Fibroblast of lung (primary cell): ENCODE measurements around the gene TIMM13. TPM values are rescaled to one million over a fixed set of nuclear protein-coding genes. Genes with fewer than 3 reads are reported as not detected.

Source experiments
- DNase-seq, 2 donors: peaks; one replicate each; pipeline versions ENCODE4 v3.0.0 to v3.0.0-alpha.2; 2010; ENCODE audit warnings: low read depth in 2 of 2
- H2AFZ ChIP-seq: 2 replicates; pipeline ENCODE4 v1.5.1; 2012; ENCODE audit warnings: low read length, control low read depth, inconsistent platforms
- H3K27ac ChIP-seq: 2 replicates; pipeline ENCODE4 v1.5.1; 2011; ENCODE audit warnings: low read length, control low read depth; ENCODE audit not compliant: insufficient read depth
- H3K27me3 ChIP-seq: 2 replicates; pipeline ENCODE4 v1.5.1; 2011; ENCODE audit warnings: mild to moderate bottlenecking, low read length; ENCODE audit not compliant: control insufficient read depth, insufficient read depth
- H3K36me3 ChIP-seq: 2 replicates; pipeline ENCODE4 v1.5.1; 2011; ENCODE audit warnings: low read length; ENCODE audit not compliant: control insufficient read depth, insufficient read depth
- H3K4me1 ChIP-seq: 2 replicates; pipeline ENCODE4 v1.5.1; 2011; ENCODE audit warnings: low read length; ENCODE audit not compliant: control insufficient read depth, insufficient read depth; ENCODE audit errors: extremely low read depth
- H3K4me2 ChIP-seq: 2 replicates; pipeline ENCODE4 v1.5.1; 2011; ENCODE audit warnings: low read length, control low read depth; ENCODE audit not compliant: insufficient read depth; ENCODE audit errors: extremely low read depth
- H3K4me3 ChIP-seq, 4 experiments: fragments of 200-600 bp in 1 of 4; sonication (generic) in 1 of 4; replicated peaks in 1 of 4; 2 replicates each; pipeline ENCODE4 v1.5.1; 2011 to 2016; ENCODE audit warnings: low read length in 4 of 4, low read depth in 3 of 4, mild to moderate bottlenecking in 3 of 4, control low read depth in 2 of 4, inconsistent platforms in 1 of 4, mixed read lengths in 1 of 4; ENCODE audit not compliant: insufficient read depth in 1 of 4; ENCODE audit errors: control extremely low read depth in 1 of 4
- H3K79me2 ChIP-seq: 2 replicates; pipeline ENCODE4 v1.5.1; 2012; ENCODE audit warnings: mild to moderate bottlenecking, low read length, inconsistent platforms; ENCODE audit not compliant: control insufficient read depth, insufficient read depth
- H3K9ac ChIP-seq: 2 replicates; pipeline ENCODE4 v1.5.1; 2011; ENCODE audit warnings: mild to moderate bottlenecking, low read length, control low read depth; ENCODE audit not compliant: insufficient read depth
- H3K9me3 ChIP-seq: 2 replicates; pipeline ENCODE4 v1.5.1; 2012; ENCODE audit warnings: low read depth, low read length; ENCODE audit not compliant: control insufficient read depth, insufficient read depth
- H4K20me1 ChIP-seq: 2 replicates; pipeline ENCODE4 v1.5.1; 2011; ENCODE audit warnings: low read length; ENCODE audit not compliant: control insufficient read depth, insufficient read depth; ENCODE audit errors: extremely low read depth
- EZH2 ChIP-seq: IDR thresholded peaks from 2 replicates; pipeline ENCODE4 v1.5.1; 2012; ENCODE audit warnings: low read length, control low read depth, mild to moderate bottlenecking; ENCODE audit errors: missing control alignments
- polyA plus RNA-seq, 2 donors: library from polyadenylated mRNA; depleted of rRNA in 1 of 2; stranded (reverse) in 1 of 2; unstranded in 1 of 2; fragments of >200 nt; gene quantifications; 2 replicates each; pipeline ENCODE4 v1.2.1, GENCODE V29; 2011 to 2012; ENCODE audit warnings: missing spikeins in 1 of 2
- total RNA-seq: library from RNA; depleted of rRNA; stranded (reverse); fragments of >200 nt; gene quantifications from 2 replicates; pipeline ENCODE4 v1.2.1, GENCODE V29; 2014
- TF ChIP-seq, protein P1 (sequence below), 2 donors: IDR thresholded peaks in 1 of 2; conservative IDR thresholded peaks in 1 of 2; 1 replicate in 1 of 2; 2 replicates in 1 of 2; pipeline ENCODE4 v1.5.1; 2011 to 2012; ENCODE audit warnings: low read length in 2 of 2, control low read depth in 1 of 2, inconsistent platforms in 1 of 2, low read depth in 1 of 2, mild to moderate bottlenecking in 1 of 2

The TIMM13 gene
- total and polyA plus RNA-seq, 2 donors (not counting 1 experiment from before 2014, with no cell fraction given), result 14.1 to 27.6 TPM

DNA sequence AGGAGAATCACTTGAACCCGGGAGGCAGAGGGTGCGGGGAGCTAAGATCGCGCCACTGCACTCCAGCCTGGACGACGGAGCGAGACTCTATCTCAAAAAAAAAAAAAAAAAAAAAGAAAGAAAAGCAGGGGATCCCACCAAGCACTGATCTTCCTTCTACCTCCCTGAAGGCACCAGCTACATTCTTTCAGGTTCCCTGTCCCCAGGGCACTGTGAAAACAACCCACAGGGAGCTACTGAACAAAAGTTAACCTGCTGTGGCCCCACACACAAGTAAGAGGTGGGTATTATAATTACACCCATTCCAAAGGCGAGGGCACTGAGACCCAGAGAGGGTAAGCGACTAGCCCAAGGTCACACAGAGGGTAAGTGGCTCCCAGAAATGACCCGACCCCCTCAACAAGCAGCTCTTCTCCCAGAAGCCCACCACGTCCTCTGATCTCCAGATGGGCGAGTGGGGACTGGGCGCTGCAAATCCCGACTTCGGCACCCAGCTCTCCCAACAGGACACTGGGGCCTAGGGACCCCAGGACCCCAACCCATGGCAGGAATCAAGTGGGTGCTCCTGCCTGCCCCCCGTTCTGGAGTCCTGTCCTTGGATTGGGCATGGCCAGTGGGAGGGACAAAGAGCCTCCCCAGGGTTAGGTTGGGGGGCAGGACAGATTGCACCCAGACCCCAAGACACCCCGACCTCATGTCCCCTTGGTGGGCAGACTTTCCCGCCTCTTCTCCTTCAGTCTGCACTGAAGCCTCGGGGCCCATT lies 27.0 kb upstream of the TIMM13 start:
- Histone ChIP-seq H3K4me2 (no peak overlapping the region), H4K20me1 (no peaks in the 10 kb centered on the region), H2AFZ (no peak overlapping the region), H3K36me3 (no peaks in the 10 kb centered on the region), H3K27ac (no peak overlapping the region), H3K9ac (no peak overlapping the region), H3K27me3 (no peaks in the 10 kb centered on the region), H3K9me3 (no peaks in the 10 kb centered on the region), H3K79me2 (peaks cover 68% of the 10 kb centered on the region), H3K4me3 (peak overlapping the region in 1 of 4 experiments; percentile 87), H3K4me1 (peaks cover 2% of the 10 kb centered on the region)
- no peak for DNase-seq
- no peak for TF ChIP-seq EZH2
- TF ChIP-seq, protein P1, sequence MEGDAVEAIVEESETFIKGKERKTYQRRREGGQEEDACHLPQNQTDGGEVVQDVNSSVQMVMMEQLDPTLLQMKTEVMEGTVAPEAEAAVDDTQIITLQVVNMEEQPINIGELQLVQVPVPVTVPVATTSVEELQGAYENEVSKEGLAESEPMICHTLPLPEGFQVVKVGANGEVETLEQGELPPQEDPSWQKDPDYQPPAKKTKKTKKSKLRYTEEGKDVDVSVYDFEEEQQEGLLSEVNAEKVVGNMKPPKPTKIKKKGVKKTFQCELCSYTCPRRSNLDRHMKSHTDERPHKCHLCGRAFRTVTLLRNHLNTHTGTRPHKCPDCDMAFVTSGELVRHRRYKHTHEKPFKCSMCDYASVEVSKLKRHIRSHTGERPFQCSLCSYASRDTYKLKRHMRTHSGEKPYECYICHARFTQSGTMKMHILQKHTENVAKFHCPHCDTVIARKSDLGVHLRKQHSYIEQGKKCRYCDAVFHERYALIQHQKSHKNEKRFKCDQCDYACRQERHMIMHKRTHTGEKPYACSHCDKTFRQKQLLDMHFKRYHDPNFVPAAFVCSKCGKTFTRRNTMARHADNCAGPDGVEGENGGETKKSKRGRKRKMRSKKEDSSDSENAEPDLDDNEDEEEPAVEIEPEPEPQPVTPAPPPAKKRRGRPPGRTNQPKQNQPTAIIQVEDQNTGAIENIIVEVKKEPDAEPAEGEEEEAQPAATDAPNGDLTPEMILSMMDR (conservative IDR thresholded peaks at IDR 0.05 in 1 of 2, IDR thresholded peaks at IDR 0.05 in 1 of 2; ENCODE audit: low read depth in 1 of 2, low read length in 2 of 2), result no peak

DNA sequence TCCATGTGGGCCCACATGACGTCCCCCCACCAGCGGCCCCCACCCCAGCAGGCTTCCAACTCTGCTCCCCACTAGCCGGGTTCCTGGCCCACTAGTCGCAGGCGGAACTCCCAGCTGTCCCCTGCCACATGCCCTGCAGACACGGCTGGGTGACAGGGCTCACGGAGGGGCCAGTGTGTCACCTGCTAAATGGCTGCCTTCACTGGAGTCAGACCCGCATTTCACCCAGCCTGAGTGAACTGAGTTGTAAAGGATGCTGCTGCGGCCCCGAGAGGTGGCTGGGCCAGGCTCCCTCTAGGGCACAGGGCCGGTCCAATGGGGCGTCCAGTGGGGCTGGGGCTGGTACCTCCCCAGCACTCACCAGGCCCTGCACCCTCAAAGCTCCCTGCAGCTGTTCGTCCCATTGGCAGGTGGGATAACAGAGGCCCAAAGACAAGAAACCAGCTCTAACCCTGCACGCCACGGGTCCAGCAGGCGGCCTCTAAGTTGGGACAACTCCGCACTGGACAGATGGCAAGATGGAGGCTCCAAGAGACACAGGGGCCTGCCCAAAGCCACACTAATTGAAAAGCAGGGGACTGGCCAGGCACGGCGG lies 26.1 kb upstream of the TIMM13 start:
- H2AFZ ChIP-seq, result no peak overlapping the region
- no peaks in the 10 kb centered on the region for H3K9me3 ChIP-seq
- no peak for DNase-seq
- H3K9ac ChIP-seq, result no peak overlapping the region
- H3K4me2 ChIP-seq, result no peak overlapping the region
- no peak overlapping the region for H3K4me3 ChIP-seq
- peaks cover 2% of the 10 kb centered on the region for H3K4me1 ChIP-seq
- no peaks in the 10 kb centered on the region for H3K27me3 ChIP-seq
- no peaks in the 10 kb centered on the region for H3K36me3 ChIP-seq
- H3K27ac ChIP-seq, result no peak overlapping the region
- peaks cover 76% of the 10 kb centered on the region for H3K79me2 ChIP-seq
- TF ChIP-seq, protein P1 (conservative IDR thresholded peaks at IDR 0.05 in 1 of 2, IDR thresholded peaks at IDR 0.05 in 1 of 2; ENCODE audit: low read depth in 1 of 2, low read length in 2 of 2), result no peak
- H4K20me1 ChIP-seq, result no peaks in the 10 kb centered on the region

DNA sequence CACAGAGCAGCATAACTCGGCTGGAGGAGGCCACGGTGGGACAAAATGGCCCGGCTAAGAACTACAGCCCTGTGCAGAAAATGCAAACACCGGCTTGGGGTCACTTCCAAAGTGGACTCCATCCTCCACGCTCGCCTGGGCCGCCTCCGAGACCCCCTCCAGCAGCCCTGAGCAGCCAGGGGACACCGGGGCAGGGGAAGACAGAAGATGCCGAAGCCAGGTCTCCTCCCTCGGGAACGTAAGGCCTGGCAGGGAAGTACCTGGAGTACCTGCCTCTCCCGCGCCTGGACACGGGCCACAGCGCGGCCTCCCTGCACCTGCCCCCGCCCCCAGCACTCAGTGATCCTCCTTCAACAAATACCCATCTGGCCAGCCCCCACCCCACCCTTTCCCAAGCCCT lies 24.4 kb upstream of the TIMM13 start:
- no peak overlapping the region for H3K4me3 ChIP-seq
- no peaks in the 10 kb centered on the region for H4K20me1 ChIP-seq
- H3K4me1 ChIP-seq, result no peaks in the 10 kb centered on the region
- no peak overlapping the region for H2AFZ ChIP-seq
- no peaks in the 10 kb centered on the region for H3K27me3 ChIP-seq
- no peaks in the 10 kb centered on the region for H3K36me3 ChIP-seq
- H3K4me2 ChIP-seq, result no peak overlapping the region
- peaks cover 90% of the 10 kb centered on the region for H3K79me2 ChIP-seq
- no peaks in the 10 kb centered on the region for H3K9me3 ChIP-seq
- no peak for DNase-seq
- TF ChIP-seq, protein P1 (conservative IDR thresholded peaks at IDR 0.05 in 1 of 2, IDR thresholded peaks at IDR 0.05 in 1 of 2; ENCODE audit: low read depth in 1 of 2, low read length in 2 of 2), result no peak
- no peak for TF ChIP-seq EZH2
- H3K27ac ChIP-seq, result no peak overlapping the region
- no peak overlapping the region for H3K9ac ChIP-seq
